Measurements from ENCODE around the gene PRKAR1A.

DNA sequence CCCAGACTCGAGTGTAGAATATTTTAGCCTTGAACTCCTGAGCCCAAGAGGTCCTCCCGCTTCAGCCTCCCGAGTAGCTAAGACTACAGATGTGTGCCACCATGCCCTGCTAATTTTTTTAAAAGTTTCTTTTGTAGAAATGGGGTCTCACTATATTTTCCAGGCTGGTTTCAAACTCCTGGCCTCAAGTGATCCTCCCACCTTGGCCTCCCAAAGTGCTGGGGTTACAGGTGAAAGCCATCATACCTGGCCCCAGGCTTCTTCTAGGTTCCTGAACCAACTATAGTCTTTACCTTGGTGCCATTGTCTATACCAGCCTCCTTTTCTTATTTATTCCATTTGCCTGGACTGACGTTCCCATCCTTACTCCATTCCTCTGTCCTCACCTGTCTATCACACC lies 17.1 kb upstream of the PRKAR1A start:
- no peak for TF ChIP-seq JUND (IDR thresholded peaks at IDR 0.05; ENCODE audit: low read length)
- no peak for TF ChIP-seq MAFK (IDR thresholded peaks at IDR 0.05; ENCODE audit: low read depth, low read length)
- TF ChIP-seq CTCF (IDR thresholded peaks at IDR 0.05; ENCODE audit: control extremely low read depth in 1 of 3, insufficient read depth in 1 of 3, low read depth in 1 of 3, low read length in 3 of 3), result no peak
- no peak for TF ChIP-seq BRCA1 (IDR thresholded peaks at IDR 0.05; ENCODE audit: low read depth, low read length)
- TF ChIP-seq CHD1 (IDR thresholded peaks at IDR 0.05; ENCODE audit: low read depth, low read length), result no peak
- TF ChIP-seq TAF1 (IDR thresholded peaks at IDR 0.05; ENCODE audit: low read depth, low read length), result no peak
- TF ChIP-seq, protein P1, sequence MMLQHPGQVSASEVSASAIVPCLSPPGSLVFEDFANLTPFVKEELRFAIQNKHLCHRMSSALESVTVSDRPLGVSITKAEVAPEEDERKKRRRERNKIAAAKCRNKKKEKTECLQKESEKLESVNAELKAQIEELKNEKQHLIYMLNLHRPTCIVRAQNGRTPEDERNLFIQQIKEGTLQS (IDR thresholded peaks at IDR 0.05; ENCODE audit: insufficient read depth, low read depth, low read length), result no peak
- TF ChIP-seq YY1 (IDR thresholded peaks at IDR 0.05; ENCODE audit: low read depth, low read length), result no peak
- TF ChIP-seq, protein P2, sequence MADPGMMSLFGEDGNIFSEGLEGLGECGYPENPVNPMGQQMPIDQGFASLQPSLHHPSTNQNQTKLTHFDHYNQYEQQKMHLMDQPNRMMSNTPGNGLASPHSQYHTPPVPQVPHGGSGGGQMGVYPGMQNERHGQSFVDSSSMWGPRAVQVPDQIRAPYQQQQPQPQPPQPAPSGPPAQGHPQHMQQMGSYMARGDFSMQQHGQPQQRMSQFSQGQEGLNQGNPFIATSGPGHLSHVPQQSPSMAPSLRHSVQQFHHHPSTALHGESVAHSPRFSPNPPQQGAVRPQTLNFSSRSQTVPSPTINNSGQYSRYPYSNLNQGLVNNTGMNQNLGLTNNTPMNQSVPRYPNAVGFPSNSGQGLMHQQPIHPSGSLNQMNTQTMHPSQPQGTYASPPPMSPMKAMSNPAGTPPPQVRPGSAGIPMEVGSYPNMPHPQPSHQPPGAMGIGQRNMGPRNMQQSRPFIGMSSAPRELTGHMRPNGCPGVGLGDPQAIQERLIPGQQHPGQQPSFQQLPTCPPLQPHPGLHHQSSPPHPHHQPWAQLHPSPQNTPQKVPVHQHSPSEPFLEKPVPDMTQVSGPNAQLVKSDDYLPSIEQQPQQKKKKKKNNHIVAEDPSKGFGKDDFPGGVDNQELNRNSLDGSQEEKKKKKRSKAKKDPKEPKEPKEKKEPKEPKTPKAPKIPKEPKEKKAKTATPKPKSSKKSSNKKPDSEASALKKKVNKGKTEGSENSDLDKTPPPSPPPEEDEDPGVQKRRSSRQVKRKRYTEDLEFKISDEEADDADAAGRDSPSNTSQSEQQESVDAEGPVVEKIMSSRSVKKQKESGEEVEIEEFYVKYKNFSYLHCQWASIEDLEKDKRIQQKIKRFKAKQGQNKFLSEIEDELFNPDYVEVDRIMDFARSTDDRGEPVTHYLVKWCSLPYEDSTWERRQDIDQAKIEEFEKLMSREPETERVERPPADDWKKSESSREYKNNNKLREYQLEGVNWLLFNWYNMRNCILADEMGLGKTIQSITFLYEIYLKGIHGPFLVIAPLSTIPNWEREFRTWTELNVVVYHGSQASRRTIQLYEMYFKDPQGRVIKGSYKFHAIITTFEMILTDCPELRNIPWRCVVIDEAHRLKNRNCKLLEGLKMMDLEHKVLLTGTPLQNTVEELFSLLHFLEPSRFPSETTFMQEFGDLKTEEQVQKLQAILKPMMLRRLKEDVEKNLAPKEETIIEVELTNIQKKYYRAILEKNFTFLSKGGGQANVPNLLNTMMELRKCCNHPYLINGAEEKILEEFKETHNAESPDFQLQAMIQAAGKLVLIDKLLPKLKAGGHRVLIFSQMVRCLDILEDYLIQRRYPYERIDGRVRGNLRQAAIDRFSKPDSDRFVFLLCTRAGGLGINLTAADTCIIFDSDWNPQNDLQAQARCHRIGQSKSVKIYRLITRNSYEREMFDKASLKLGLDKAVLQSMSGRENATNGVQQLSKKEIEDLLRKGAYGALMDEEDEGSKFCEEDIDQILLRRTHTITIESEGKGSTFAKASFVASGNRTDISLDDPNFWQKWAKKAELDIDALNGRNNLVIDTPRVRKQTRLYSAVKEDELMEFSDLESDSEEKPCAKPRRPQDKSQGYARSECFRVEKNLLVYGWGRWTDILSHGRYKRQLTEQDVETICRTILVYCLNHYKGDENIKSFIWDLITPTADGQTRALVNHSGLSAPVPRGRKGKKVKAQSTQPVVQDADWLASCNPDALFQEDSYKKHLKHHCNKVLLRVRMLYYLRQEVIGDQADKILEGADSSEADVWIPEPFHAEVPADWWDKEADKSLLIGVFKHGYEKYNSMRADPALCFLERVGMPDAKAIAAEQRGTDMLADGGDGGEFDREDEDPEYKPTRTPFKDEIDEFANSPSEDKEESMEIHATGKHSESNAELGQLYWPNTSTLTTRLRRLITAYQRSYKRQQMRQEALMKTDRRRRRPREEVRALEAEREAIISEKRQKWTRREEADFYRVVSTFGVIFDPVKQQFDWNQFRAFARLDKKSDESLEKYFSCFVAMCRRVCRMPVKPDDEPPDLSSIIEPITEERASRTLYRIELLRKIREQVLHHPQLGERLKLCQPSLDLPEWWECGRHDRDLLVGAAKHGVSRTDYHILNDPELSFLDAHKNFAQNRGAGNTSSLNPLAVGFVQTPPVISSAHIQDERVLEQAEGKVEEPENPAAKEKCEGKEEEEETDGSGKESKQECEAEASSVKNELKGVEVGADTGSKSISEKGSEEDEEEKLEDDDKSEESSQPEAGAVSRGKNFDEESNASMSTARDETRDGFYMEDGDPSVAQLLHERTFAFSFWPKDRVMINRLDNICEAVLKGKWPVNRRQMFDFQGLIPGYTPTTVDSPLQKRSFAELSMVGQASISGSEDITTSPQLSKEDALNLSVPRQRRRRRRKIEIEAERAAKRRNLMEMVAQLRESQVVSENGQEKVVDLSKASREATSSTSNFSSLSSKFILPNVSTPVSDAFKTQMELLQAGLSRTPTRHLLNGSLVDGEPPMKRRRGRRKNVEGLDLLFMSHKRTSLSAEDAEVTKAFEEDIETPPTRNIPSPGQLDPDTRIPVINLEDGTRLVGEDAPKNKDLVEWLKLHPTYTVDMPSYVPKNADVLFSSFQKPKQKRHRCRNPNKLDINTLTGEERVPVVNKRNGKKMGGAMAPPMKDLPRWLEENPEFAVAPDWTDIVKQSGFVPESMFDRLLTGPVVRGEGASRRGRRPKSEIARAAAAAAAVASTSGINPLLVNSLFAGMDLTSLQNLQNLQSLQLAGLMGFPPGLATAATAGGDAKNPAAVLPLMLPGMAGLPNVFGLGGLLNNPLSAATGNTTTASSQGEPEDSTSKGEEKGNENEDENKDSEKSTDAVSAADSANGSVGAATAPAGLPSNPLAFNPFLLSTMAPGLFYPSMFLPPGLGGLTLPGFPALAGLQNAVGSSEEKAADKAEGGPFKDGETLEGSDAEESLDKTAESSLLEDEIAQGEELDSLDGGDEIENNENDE (IDR thresholded peaks at IDR 0.05; ENCODE audit: insufficient replicate concordance, low read length), result no peak
- no peak for TF ChIP-seq RNF2 (IDR thresholded peaks at IDR 0.05; ENCODE audit: borderline replicate concordance, low read depth, low read length, missing control alignments, poor library complexity, severe bottlenecking)
